ENCODE results near the gene CES3. TPM values are rescaled to one million over a fixed set of nuclear protein-coding genes. Genes with fewer than 3 reads are reported as not detected.
A peak's percentile ranks its signal among the peaks of the same experiment; 100 is the strongest.

Gene CES3
- polyA plus RNA-seq, 2 donors = 1.8 to 4.8 TPM

DNA sequence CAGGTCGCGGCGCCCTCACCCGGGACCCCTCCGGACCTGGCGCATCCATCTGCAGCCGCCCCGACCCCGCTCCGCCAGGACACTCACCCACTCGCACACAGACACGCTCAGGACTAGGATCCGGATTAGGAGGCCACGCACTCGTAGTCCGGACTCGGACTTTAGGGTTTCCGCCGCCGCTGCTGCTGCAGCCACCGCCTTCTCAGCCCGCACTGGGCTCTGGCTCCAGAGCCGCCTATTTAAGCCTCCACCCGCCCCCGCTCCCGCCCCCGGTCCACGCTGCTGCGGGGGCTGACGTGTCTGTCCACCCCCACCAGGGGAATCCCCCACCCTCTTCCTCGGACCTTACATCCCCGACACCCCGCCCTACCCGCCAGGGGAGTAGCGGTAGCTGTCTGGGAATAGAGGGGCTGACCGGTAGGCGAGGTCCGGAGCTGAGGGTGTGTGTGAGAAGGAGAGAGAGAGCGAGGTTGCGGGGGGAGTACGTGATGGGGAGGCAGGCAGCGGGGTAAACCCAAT is 35.7 kb upstream of the CES3 start, which contains the start of gene RRAD:
Gene RRAD (minus strand): TSS at position 214 of the 519 bp plus-strand sequence. CDS start 356 bp downstream, outside the sequence.
- peaks cover 14 to 33% of the 10 kb centered on the region in 2 donors for H3K4me1 ChIP-seq (ENCODE audit: control insufficient read depth in 2 of 2, insufficient read depth in 2 of 2, low read length in 1 of 2)
- WGBS, 2 donors = 7 to 8% methylated on average over 40 to 42 of the region's 42 CpGs
- peak within 1 kb of the TSS; percentile 55 to 61 for H3K4me3 ChIP-seq (ENCODE audit: low read depth in 1 of 2, low read length in 2 of 2)
- H3K27me3 ChIP-seq (ENCODE audit: control insufficient read depth in 1 of 2, insufficient read depth in 2 of 2, low read length in 2 of 2) = no peaks in the 10 kb centered on the region
- peak within 1 kb of the TSS; percentile 70 to 88 for H3K27ac ChIP-seq (ENCODE audit: low read depth in 2 of 2, low read length in 1 of 2)
- H3K9me3 ChIP-seq (ENCODE audit: control insufficient read depth in 2 of 2, insufficient read depth in 1 of 2, low read depth in 1 of 2, low read length in 1 of 2) = no peaks in the 10 kb centered on the region
- H3K36me3 ChIP-seq (ENCODE audit: control insufficient read depth in 2 of 2, insufficient read depth in 2 of 2, low read length in 1 of 2) = peaks cover 0 to 6% of the 10 kb centered on the region in 2 donors

GRCh38 chr16:66926171-66926947 is 34.7 kb upstream of the CES3 start:
- Histone ChIP-seq H3K27ac (ENCODE audit: low read depth in 2 of 2, low read length in 1 of 2) (peak overlapping the region; percentile 70 to 82), H3K27me3 (ENCODE audit: control insufficient read depth in 1 of 2, insufficient read depth in 2 of 2, low read length in 2 of 2) (no peaks in the 10 kb centered on the region), H3K4me3 (ENCODE audit: low read depth in 1 of 2, low read length in 2 of 2) (no peak overlapping the region), H3K4me1 (ENCODE audit: control insufficient read depth in 2 of 2, insufficient read depth in 2 of 2, low read length in 1 of 2) (peaks cover 14 to 33% of the 10 kb centered on the region in 2 donors), H3K9me3 (ENCODE audit: control insufficient read depth in 2 of 2, insufficient read depth in 1 of 2, low read depth in 1 of 2, low read length in 1 of 2) (no peaks in the 10 kb centered on the region), H3K36me3 (ENCODE audit: control insufficient read depth in 2 of 2, insufficient read depth in 2 of 2, low read length in 1 of 2) (peaks cover 0 to 6% of the 10 kb centered on the region in 2 donors)
- 57 to 65% methylated on average over 5 of the region's 5 CpGs for WGBS, 2 donors

DNA sequence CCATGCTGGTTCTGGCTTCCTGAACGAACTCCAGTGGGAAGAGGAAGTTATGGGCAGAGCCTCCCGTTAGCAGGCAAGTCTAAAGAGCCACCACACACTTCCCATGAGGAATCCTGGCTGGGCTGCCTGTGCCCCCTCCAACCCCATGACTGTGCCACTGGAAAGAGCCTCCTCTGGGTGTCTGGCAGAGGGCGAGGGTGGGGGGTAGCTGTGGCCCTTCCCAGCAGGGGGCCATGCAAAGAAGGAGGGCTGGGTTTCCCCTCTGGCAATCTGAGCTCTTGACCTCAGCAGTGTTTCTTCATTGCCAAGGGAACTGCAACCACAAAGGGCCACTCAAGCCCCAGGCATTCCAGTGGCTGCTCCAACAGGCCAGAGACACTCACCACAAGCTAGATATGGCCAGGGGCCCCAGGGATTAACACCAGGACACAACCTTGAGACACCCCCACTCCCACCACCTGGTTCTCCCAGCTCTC is 34.1 kb upstream of the CES3 start:
- H3K4me3 ChIP-seq (ENCODE audit: low read depth in 1 of 2, low read length in 2 of 2) = no peak overlapping the region
- 50 to 72% methylated on average over 3 of the region's 3 CpGs for WGBS, 2 donors
- H3K9me3 ChIP-seq (ENCODE audit: control insufficient read depth in 2 of 2, insufficient read depth in 1 of 2, low read depth in 1 of 2, low read length in 1 of 2) = no peaks in the 10 kb centered on the region
- H3K4me1 ChIP-seq (ENCODE audit: control insufficient read depth in 2 of 2, insufficient read depth in 2 of 2, low read length in 1 of 2) = peaks cover 9 to 29% of the 10 kb centered on the region in 2 donors
- H3K27me3 ChIP-seq (ENCODE audit: control insufficient read depth in 1 of 2, insufficient read depth in 2 of 2, low read length in 2 of 2) = no peaks in the 10 kb centered on the region
- H3K27ac ChIP-seq (ENCODE audit: low read depth in 2 of 2, low read length in 1 of 2) = peak overlapping the region in 1 of 2 donors; percentile 82
- peaks cover 0 to 7% of the 10 kb centered on the region in 2 donors for H3K36me3 ChIP-seq (ENCODE audit: control insufficient read depth in 2 of 2, insufficient read depth in 2 of 2, low read length in 1 of 2)

- Histone ChIP-seq H3K4me1 (ENCODE audit: control insufficient read depth in 2 of 2, insufficient read depth in 2 of 2, low read length in 1 of 2) (peaks cover 8 to 28% of the 10 kb centered on the region in 2 donors), H3K36me3 (ENCODE audit: control insufficient read depth in 2 of 2, insufficient read depth in 2 of 2, low read length in 1 of 2) (peaks cover 0 to 12% of the 10 kb centered on the region in 2 donors), H3K4me3 (ENCODE audit: low read depth in 1 of 2, low read length in 2 of 2) (no peak overlapping the region), H3K27ac (ENCODE audit: low read depth in 2 of 2, low read length in 1 of 2) (peak overlapping the region in 1 of 2 donors; percentile 79), H3K9me3 (ENCODE audit: control insufficient read depth in 2 of 2, insufficient read depth in 1 of 2, low read depth in 1 of 2, low read length in 1 of 2) (no peaks in the 10 kb centered on the region), H3K27me3 (ENCODE audit: control insufficient read depth in 1 of 2, insufficient read depth in 2 of 2, low read length in 2 of 2) (no peaks in the 10 kb centered on the region)
- 84 to 86% methylated on average over 8 of the region's 8 CpGs for WGBS, 2 donors
Measured at GRCh38 chr16:66927918-66928649, 33.0 kb upstream of the CES3 start.

GRCh38 chr16:66928702-66929388 is 32.2 kb upstream of the CES3 start:
- no peaks in the 10 kb centered on the region for H3K27me3 ChIP-seq (ENCODE audit: control insufficient read depth in 1 of 2, insufficient read depth in 2 of 2, low read length in 2 of 2)
- H3K27ac ChIP-seq (ENCODE audit: low read depth in 2 of 2, low read length in 1 of 2) = peak overlapping the region in 1 of 2 donors; percentile 79
- 73 to 79% methylated on average over 10 of the region's 10 CpGs for WGBS, 2 donors
- H3K4me1 ChIP-seq (ENCODE audit: control insufficient read depth in 2 of 2, insufficient read depth in 2 of 2, low read length in 1 of 2) = peaks cover 7 to 22% of the 10 kb centered on the region in 2 donors
- peaks cover 0 to 8% of the 10 kb centered on the region in 2 donors for H3K36me3 ChIP-seq (ENCODE audit: control insufficient read depth in 2 of 2, insufficient read depth in 2 of 2, low read length in 1 of 2)
- no peak overlapping the region for H3K4me3 ChIP-seq (ENCODE audit: low read depth in 1 of 2, low read length in 2 of 2)
- no peaks in the 10 kb centered on the region for H3K9me3 ChIP-seq (ENCODE audit: control insufficient read depth in 2 of 2, insufficient read depth in 1 of 2, low read depth in 1 of 2, low read length in 1 of 2)

- H3K36me3 ChIP-seq (ENCODE audit: control insufficient read depth in 2 of 2, insufficient read depth in 2 of 2, low read length in 1 of 2) = peaks cover 0 to 8% of the 10 kb centered on the region in 2 donors
- 52 to 53% methylated on average over 4 of the region's 4 CpGs for WGBS, 2 donors
- no peaks in the 10 kb centered on the region for H3K9me3 ChIP-seq (ENCODE audit: control insufficient read depth in 2 of 2, insufficient read depth in 1 of 2, low read depth in 1 of 2, low read length in 1 of 2)
- H3K4me1 ChIP-seq (ENCODE audit: control insufficient read depth in 2 of 2, insufficient read depth in 2 of 2, low read length in 1 of 2) = peaks cover 8 to 14% of the 10 kb centered on the region in 2 donors
- no peaks in the 10 kb centered on the region for H3K27me3 ChIP-seq (ENCODE audit: control insufficient read depth in 1 of 2, insufficient read depth in 2 of 2, low read length in 2 of 2)
- no peak overlapping the region for H3K4me3 ChIP-seq (ENCODE audit: low read depth in 1 of 2, low read length in 2 of 2)
- peak overlapping the region; percentile 52 to 67 for H3K27ac ChIP-seq (ENCODE audit: low read depth in 2 of 2, low read length in 1 of 2)
Measured at GRCh38 chr16:66930189-66930588, 30.9 kb upstream of the CES3 start.

GRCh38 chr16:66931665-66932064 is 29.4 kb upstream of the CES3 start:
- Histone ChIP-seq H3K36me3 (ENCODE audit: control insufficient read depth in 2 of 2, insufficient read depth in 2 of 2, low read length in 1 of 2) (peaks cover 0 to 12% of the 10 kb centered on the region in 2 donors), H3K27me3 (ENCODE audit: control insufficient read depth in 1 of 2, insufficient read depth in 2 of 2, low read length in 2 of 2) (no peaks in the 10 kb centered on the region), H3K27ac (ENCODE audit: low read depth in 2 of 2, low read length in 1 of 2) (no peak overlapping the region), H3K4me1 (ENCODE audit: control insufficient read depth in 2 of 2, insufficient read depth in 2 of 2, low read length in 1 of 2) (peaks cover 12 to 14% of the 10 kb centered on the region in 2 donors), H3K9me3 (ENCODE audit: control insufficient read depth in 2 of 2, insufficient read depth in 1 of 2, low read depth in 1 of 2, low read length in 1 of 2) (no peaks in the 10 kb centered on the region), H3K4me3 (ENCODE audit: low read depth in 1 of 2, low read length in 2 of 2) (no peak overlapping the region)
- 85 to 89% methylated on average over 2 of the region's 2 CpGs for WGBS, 2 donors

- H3K36me3 ChIP-seq (ENCODE audit: control insufficient read depth in 2 of 2, insufficient read depth in 2 of 2, low read length in 1 of 2) = peaks cover 0 to 12% of the 10 kb centered on the region in 2 donors
- H3K4me3 ChIP-seq (ENCODE audit: low read depth in 1 of 2, low read length in 2 of 2) = no peak overlapping the region
- H3K4me1 ChIP-seq (ENCODE audit: control insufficient read depth in 2 of 2, insufficient read depth in 2 of 2, low read length in 1 of 2) = peaks cover 11 to 13% of the 10 kb centered on the region in 2 donors
- no peaks in the 10 kb centered on the region for H3K27me3 ChIP-seq (ENCODE audit: control insufficient read depth in 1 of 2, insufficient read depth in 2 of 2, low read length in 2 of 2)
- no peaks in the 10 kb centered on the region for H3K9me3 ChIP-seq (ENCODE audit: control insufficient read depth in 2 of 2, insufficient read depth in 1 of 2, low read depth in 1 of 2, low read length in 1 of 2)
- no peak overlapping the region for H3K27ac ChIP-seq (ENCODE audit: low read depth in 2 of 2, low read length in 1 of 2)
- WGBS, 2 donors = 84 to 90% methylated on average over 4 of the region's 4 CpGs
Measured at GRCh38 chr16:66932076-66932475, 29.0 kb upstream of the CES3 start.

DNA sequence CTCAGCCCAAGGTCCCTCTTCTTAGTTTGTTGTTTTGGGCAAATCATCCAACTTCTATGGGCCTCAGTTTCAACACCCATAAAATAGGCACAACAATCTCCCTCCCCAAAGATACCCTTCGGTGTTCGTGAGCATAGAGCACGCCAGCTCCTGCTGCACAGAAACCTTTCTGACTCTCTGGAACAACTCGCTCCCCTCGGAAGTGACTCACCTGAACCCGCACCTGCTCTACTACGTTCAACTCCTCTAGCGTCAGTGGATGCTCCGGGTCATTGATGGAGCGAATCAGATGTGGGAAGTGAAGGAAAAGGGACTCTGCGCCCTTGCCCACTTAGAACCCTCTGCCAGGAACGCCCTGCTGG is 27.3 kb upstream of the CES3 start:
- H3K9me3 ChIP-seq (ENCODE audit: control insufficient read depth in 2 of 2, insufficient read depth in 1 of 2, low read depth in 1 of 2, low read length in 1 of 2) = no peaks in the 10 kb centered on the region
- H3K36me3 ChIP-seq (ENCODE audit: control insufficient read depth in 2 of 2, insufficient read depth in 2 of 2, low read length in 1 of 2) = peaks cover 9 to 24% of the 10 kb centered on the region in 2 donors
- peak overlapping the region; percentile 96 for H3K27ac ChIP-seq (ENCODE audit: low read depth in 2 of 2, low read length in 1 of 2)
- peak overlapping the region; percentile 75 for H3K4me3 ChIP-seq (ENCODE audit: low read depth in 1 of 2, low read length in 2 of 2)
- H3K4me1 ChIP-seq (ENCODE audit: control insufficient read depth in 2 of 2, insufficient read depth in 2 of 2, low read length in 1 of 2) = peaks cover 7 to 15% of the 10 kb centered on the region in 2 donors
- WGBS, 2 donors = 0 to 2% methylated on average over 12 of the region's 12 CpGs
- no peaks in the 10 kb centered on the region for H3K27me3 ChIP-seq (ENCODE audit: control insufficient read depth in 1 of 2, insufficient read depth in 2 of 2, low read length in 2 of 2)

Data from esophagus (tissue), 2 donors.